Activated CD4-positive, alpha-beta T cell treated with anti-CD3 and anti-CD28 coated beads, Interleukin-10, Interleukin-2, amounts not matched to agents 100 ng/mL and 50 ng/mL, durations not matched to agents 16 hours and 8 hours (primary cell): ENCODE results near the gene WDR86.
A peak's percentile ranks its signal among the peaks of the same experiment; 100 is the strongest.

Experiments used
- DNase-seq: peaks from one replicate; pipeline ENCODE4 v3.0.0-alpha.2; 2020

WDR86 gene

DNA sequence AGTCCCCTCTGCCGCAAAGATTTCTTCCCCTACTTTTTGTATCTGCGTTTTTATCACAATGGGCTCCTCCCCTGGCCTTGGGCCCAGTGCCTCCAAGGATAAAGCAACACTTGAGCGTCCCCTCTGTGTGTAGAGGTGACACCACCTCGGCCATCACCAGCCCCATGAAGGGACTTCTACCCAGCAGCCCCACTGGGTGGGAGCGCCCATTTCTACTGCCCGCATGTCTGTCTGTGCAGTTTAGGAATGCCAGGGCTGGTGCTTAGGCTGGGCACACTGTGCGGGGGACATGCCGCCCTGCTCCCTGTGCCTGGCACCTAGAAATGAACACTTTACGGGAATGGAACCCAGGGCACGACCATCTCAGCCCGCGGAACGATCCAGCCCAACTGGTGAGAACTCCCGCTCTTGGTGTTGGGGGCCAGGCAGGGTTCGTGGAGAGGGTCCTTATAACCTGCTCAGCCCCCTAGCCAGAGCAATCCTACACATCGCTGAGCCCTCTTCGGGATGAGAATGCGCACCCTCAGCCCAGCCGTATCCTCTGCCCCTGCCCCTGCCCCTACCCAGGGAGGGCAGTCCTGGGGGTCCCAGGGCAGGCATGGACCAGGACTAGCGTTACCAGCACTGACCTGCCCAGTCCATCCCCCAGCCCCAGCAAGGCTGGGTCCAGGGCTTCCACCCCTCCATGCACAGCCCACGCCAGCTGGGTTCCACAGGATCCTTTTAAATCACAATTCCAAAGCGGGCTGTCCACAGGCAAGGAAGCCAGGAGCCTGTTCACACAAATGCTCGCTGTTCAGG, 17.3 kb upstream of the WDR86 start:
- DNase-seq = no peak

DNA sequence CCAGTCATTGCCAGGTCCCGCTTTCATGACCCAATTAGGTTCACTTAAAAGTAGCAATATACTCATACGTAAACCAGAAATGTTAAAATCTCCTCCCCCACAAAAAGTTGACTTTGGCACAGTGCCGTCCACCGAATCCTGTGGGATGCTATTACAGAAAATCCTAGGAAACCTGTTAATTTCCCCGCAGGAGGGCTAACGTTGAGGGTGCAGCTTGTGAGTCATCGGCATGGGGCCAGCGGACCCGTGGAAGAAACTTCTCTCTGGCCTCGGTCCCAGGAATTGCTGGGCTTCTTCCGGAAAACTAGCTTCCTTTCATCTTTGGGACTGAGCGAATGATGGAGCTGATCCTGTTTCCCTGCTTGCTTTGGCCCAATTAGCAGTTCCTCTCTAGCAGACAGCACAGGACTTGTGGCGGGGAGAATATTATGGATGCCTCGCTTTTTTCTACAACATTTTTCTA, 16.6 kb upstream of the WDR86 start:
- no peak for DNase-seq

- DNase-seq = no peak
Measured at GRCh38 chr7:151425670-151426440, 16.0 kb upstream of the WDR86 start.

DNA sequence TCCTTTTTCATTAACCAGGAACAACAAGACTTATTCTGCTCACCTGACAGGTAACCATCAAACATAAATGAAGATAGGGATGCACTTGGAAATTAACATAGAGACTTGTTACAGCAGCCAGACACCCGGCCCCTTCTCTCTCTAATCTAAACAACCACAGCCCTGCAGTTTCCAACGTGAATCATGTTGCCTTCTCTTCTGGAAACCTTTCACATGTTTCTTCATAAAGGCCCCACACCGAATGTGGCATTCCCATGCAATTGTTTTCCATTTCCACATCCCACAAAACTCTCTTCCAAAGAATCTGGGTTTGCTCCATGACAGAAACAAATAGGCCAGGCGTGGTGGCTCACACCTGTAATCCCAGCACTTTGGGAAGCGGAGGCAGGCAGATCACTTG, 15.0 kb upstream of the WDR86 start:
- no peak for DNase-seq

DNA sequence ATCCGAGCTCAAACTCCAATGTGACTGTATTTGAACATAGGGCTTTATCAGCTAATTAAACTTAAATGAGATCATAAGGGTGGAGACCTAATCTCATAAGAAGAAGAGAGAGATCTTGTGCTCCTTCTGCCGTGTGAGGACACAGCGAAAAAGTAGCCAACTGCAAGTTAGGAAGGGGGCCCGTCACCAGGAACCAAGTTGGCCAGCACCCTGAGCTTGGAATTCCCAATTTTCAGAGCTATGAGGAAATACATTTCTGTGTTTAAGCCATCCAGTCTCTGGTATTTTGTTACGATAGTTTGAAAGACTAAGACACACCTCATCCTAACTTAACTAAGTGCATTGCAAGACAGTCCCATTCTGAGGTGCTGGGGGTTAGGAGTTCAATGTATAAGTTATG, 14.1 kb upstream of the WDR86 start:
- no peak for DNase-seq

DNA sequence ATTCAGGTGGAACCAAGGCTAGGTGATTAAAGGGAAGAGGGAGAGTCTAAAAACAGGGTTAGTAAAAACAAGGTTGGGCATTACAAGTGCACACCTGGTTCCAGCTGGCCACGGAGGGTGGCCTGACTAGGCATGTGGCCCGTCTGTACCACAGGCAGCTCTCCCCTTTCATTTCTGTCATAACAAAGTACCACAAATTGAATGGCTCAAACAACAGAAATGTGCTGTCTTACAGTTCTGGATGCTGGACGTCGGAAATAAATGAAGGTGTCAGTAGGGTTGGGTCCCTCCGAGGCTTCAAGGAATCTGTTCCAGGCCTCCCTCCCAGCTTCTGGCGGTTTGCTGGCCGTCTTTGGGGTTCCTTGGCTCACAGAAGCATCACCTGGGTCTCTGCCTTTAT, 13.4 kb upstream of the WDR86 start:
- no peak for DNase-seq

DNA sequence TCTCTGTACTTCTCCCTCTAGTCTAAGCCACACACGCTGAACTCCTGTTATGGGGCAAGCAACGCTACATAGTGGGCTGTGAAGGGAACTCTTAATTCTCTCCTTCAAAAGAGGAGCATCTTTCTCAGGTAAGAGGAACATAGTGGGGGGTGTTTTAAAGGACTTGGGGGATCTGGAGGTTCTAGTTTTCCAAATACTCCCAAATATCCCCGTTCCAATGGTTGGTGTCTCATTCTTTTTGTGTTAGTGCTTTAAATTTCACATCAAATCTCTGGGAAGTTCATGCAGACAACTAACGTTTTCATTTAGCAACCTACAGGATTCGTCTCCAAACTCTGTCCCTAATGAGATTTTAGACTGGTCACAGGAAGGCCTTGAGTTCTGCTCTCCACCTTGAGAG, 12.4 kb upstream of the WDR86 start:
- DNase-seq = no peak

- no peak for DNase-seq
Measured at GRCh38 chr7:151420144-151420543, 10.3 kb upstream of the WDR86 start.

DNA sequence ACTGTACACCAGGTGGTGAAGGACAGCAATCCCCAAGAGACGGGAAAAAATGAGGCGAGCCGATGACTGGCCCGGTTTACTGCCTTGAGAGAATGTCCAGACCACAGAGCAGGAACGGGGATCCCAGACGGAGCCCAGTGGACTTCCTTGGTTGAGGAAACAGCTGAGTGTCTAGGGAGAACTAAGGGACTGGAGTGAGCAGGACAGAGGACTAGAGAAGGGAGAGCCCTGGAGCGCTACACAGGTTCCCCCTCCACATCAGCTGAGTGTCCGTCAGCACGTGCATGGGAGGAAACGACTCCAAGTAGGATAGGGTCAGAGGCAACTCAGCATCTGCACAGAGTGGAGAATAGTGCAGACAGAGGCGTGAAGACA, 7.1 kb upstream of the WDR86 start:
- no peak for DNase-seq

- DNase-seq = no peak
Measured at GRCh38 chr7:151416112-151416940, 6.5 kb upstream of the WDR86 start.

DNA sequence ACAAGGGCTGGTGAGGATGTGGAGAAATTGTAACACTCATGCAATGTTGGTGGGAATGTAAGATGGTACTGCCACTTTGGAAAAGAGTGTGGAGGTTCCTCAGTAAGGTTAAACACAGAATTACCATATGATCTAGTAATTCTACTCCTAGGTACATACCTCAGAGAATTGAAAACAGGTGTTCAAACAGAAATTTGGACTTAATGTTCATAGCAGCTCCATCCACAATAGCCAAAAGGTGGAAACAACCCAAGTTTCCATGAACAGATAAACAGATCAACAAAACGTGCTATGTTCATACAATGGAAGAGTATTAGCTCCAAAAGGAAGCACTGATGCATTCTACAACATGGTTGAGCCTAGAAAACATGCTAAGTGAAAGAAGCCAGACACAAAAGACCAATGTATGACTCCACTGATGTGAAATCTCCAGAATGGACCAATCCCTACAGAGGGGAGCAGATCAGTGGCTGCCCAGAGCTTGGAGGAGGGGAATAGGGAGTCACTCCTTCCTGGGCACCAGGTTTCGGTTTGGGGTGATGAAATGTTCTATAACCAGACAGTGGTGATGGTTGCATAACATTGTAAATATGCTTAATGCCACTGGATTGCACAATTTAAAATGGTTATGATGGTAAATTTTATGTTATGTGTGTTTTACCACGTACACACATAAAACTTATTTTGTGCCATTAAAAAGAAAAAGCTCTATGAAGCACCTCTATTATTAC, 5.7 kb upstream of the WDR86 start:
- DNase-seq = no peak

- no peak for DNase-seq
Measured at GRCh38 chr7:151413241-151413640, 3.4 kb upstream of the WDR86 start.

- no peak for DNase-seq
Measured at GRCh38 chr7:151412318-151412717, 2.5 kb upstream of the WDR86 start.

- no peak for DNase-seq
Measured at GRCh38 chr7:151411551-151411950, 1.7 kb upstream of the WDR86 start.

GRCh38 chr7:151410405-151411390, 860 bp upstream of the WDR86 start:
- DNase-seq = no peak

DNA sequence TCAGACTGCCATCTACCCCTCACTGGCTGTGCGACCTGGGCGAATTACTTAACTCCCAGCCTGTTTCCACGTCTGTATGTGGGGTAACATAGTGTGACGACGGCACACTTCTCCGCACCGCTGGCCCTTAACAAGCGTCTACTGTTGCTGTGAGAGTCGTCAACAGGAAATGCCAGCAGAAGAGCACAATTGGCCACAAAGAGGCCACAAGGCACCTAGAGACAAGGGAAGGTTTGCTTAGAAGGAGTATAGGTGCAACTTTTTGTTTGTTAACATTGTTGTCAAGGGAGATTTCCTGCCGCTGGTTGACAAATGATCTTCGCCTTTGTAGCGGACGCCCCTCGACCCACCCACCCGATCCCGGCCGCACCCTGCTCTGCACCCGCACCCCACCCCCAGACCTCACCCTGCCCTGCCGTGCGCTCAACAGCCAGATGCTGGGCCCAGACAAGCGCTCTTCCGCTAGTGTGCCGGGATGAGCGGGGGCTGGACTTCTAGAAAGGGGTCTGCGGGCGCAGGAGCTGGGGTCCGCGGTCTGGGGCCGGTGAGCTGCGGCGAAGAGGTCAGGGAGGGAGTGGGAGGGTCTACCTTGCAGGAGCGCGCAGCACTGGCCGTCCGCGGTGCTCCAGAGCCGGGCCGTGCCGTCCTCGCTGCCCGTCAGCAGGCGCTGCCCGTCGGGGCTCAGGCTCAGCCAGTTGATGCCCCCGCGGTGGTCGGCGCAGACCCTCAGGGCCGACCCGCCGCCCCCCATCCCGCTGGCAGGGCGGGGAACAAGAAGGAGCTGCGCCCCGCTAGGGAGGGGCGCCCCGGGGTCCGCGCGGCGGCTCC, 785 bp downstream of the WDR86 start:
- DNase-seq = peak; percentile 24

- DNase-seq = no peak
Measured at GRCh38 chr7:151408498-151408838, 1.4 kb downstream of the WDR86 start.

GRCh38 chr7:151406886-151407583, 2.8 kb downstream of the WDR86 start:
- DNase-seq = no peak

DNA sequence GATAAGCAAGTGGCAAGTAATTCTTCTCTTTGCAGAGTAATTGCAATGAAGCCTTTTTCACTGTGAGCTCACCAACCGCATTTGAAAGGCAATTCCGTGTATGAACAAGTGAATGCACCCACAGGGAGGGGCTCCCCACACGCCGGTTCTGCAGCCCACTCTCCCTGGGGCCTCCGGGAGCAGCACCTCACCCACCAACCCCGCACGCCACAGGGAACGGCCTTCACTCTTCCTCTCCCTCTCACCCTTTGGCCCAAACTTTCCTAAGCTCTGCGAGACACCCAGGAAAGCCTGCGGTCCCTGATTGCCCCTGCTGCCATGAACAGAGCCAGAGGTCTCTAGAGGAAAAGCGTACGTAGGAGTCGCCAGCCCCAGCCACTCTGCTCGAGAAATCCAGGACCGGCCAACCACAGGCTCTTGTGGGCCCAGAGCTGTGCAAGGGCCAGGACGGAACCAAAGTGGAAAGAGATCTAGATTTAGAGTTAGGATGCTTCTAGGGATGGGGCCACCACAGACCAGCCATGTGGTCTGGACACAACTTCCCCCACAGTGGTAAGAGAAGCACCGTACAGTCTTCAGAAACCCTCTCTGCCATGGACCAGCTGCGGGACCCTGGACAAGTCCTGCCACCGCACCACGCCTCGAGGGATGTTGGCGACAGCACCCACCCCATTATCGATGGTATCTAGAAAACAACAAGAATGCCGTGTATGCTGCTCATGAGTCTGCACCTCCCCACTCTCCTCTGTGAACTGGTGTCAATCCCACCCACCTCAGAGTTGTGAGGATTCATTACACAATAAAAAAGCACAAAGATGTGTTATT, 3.6 kb downstream of the WDR86 start:
- DNase-seq = no peak
